IPS DF 4.7 (cell line): ENCODE data around the gene SEMA4D.
"Not testable (repeated sequence)": the region's sequence is repeated elsewhere in the genome, so short reads cannot be mapped to it uniquely, and the experiment has no call there.

ENCODE experiments used
- DNase-seq: peaks from one replicate; pipeline ENCODE4 v3.0.0-alpha.2; 2013; ENCODE audit warnings: low spot score; ENCODE audit errors: extremely low read depth

The SEMA4D gene

DNA sequence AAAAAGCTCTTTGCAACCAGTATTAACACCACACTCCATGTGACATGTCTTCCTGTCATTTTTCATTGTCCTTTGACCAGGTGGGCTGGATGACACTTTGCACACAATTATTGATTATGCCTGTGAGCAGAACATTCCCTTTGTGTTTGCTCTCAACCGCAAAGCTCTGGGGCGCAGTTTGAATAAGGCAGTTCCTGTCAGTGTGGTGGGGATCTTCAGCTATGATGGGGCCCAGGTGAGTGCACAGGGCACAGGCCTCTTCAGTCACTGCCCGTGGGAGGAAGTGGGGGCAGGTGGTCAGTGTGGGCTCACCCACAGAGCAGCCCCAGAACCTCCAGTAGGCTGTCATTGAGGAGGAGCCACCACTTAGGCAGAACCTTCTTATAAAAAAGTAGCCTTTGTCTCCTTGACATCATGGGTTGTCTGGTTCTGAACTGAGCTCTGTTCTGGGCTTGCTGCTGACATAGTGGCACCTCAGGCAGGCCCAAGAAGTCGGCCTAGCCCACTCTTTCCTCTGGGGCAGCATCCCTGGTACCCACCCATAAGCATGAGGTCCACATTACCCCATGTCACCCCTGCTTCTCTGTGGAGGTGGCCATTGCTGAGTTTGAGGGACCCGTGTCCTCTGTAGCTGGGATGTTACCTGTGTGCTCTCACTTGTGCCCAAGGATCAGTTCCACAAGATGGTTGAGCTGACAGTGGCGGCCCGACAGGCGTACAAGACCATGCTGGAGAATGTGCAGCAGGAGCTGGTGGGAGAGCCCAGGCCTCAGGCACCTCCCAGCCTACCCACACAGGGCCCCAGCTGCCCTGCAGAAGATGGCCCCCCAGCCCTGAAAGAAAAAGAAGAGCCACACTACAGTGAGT, 140.3 kb downstream of the SEMA4D start:
- no peak for DNase-seq

DNA sequence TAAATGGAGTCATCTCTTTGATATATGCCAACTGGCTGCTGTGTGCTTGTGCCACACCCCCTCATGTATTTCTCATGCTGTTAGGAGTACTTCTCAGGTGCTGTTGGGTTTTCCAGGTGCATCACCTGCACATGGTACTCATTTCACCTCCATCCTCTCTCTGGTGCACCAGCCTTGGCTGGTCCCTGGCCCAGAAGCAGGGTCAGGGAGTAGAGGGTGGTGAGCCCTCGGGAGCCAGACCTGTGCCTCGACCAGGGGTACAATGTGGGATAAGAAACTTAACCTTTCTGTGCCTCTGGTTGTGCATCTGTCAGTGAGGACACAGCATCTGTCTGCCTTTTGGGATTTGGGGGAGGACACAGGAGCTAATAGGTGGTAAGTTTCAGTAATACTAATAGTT, 141.1 kb downstream of the SEMA4D start:
- no peak for DNase-seq

DNA sequence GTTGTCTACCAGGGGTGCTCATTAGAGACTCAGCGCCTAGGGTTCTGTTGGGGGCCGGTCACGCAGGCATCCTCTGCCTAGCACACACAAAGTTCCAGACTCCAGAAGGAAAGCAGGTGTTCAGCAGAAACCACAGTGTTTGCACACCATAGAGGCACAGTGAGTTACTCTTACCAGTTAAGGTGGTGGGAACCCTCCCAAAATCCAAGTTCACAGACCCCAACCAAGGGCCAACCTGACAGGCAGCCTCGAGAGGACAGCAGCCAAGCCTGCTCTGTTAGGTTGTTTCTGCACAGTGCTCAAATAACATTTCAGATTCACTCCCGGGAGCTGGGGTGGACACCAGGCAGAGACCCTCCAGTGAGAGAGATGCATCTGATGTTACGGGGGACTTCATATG, 143.4 kb downstream of the SEMA4D start:
- no peak for DNase-seq

DNA sequence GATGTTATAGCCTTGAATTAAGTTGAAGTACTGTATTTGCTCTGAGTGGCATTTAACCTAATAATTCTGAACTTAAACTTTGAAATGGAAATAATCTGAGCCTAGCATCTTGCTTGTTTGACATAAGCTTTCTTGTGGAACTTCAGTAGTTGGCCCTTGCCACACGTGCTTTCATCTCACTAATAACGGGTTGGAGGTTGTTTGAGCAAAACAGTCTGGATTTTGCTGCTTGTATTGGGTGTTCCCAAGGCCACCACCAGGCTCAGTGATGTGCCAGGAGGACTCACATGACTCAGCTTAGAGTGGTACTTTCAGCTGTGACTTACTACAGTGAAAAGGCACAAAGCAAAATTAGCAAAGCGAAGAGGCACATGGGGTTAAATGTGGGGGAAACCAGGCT, 143.9 kb downstream of the SEMA4D start:
- DNase-seq = no peak

- DNase-seq = no peak
Measured at GRCh38 chr9:89352874-89353649, 144.9 kb downstream of the SEMA4D start.

DNA sequence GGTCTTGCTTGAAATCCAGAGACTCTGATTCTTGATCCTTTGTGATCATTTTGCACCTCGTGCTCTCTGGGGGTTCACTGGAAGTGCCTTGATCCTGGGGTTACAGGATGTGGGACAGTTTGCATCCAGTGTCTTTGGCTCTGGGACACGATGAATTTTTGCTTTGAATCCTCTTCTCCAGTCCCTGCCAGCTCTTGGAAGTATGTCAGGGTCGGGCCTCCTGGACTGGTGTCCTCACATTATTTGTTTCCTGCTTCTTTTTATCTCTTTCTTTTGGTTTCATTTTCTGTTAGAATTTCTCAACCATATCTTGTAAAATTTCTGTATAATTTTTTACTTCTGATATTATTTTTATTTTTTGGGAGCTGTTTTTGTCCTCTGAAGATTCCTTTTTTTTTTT, 145.5 kb downstream of the SEMA4D start:
- no peak for DNase-seq

DNA sequence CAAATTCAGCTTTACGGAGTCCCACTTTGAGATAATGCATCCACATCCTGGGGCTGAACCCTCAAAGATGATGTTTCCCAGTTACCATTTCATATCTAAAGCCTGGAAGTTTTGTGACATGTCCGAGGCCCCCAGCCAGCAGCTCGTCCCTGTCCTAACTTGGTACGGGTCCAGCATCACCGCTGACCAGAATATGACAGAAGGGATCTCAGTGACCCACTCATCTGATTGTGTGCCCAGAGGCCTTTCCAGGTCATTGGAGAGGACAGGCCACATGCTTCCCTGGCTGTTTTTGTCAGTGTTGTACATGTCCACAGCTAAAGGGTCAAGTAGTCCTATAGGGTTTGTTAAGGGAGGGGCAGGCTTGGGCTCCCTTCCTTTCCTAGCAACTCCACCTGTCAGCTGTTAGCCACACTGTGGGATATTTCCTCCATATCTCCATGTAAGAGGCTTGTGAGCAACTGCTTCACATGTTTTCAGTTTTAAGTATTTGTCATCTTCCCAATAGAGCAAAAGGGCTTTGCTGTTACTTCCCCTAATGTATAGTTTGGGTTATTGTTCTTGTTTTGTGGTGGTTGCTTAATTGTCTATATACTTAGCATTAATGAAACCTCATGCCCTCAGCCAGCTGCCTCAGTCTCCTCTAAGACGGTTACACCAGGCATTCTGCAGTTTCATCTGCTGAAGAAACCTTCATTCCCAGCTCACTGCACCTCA, 146.2 kb downstream of the SEMA4D start:
- DNase-seq = no peak

- DNase-seq = no peak
Measured at GRCh38 chr9:89350988-89351557, 146.8 kb downstream of the SEMA4D start.

GRCh38 chr9:89349607-89350006, 148.3 kb downstream of the SEMA4D start:
- no peak for DNase-seq

- DNase-seq = no peak
Measured at GRCh38 chr9:89347651-89348050, 150.3 kb downstream of the SEMA4D start.

GRCh38 chr9:89346696-89347095, 151.2 kb downstream of the SEMA4D start:
- DNase-seq = no peak

DNA sequence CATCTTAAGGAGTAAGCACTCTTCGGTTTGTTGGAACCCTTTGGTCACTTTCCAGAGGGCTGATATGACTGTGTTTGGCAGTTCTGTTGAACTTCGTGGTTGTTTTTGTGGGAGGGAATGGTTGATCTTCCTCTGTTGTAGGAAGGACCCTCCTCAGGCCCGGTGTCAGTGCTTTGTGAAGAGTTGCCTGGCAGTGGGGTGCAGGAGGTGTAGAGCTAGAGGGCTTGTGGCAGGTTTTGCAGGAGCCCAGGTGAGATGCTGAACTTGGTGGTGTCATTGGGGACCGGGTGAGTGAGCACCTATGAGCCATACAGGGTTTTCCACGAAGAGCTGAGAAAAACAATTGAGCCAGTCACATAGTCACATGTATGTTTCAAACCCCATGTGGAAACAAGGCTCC, 152.4 kb downstream of the SEMA4D start:
- no peak for DNase-seq

DNA sequence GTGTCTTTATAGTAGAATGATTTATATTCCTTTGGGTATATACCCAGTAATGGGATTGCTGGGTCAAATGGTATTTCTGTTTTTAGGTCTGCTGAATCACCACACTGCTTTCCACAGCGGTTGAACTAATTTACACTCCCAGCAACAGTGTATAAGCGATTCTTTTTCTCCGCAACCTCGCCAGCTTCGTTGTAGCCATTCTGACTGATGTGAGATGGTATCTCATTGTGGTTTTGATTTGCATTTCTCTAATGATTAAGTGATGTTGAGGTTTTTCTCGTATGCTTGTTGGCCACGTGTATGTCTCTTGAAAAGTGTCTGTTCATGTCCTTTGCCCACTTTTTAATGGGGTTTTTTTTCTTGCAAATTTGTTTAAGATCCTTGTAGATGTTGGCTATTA, 154.1 kb downstream of the SEMA4D start:
- DNase-seq = not testable (repeated sequence)

DNA sequence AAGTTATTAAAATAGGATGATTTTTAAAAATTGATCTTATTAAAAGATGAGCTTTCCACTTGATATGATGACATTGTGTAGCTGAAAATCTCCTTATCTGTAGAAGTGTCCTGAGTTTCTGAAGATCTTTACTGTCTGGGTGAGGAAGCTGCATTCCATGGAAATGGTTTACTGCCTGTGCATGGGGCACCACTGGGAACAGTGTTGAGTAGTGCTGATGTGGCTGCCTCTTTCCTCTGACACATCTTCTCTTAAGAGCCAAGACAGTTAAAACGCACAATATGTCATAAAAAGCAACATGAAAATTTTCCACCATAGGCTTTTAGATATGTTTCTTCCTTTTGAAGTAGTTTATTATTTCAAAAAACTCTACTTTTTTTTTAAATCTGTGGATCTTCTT, 155.0 kb downstream of the SEMA4D start:
- no peak for DNase-seq

DNA sequence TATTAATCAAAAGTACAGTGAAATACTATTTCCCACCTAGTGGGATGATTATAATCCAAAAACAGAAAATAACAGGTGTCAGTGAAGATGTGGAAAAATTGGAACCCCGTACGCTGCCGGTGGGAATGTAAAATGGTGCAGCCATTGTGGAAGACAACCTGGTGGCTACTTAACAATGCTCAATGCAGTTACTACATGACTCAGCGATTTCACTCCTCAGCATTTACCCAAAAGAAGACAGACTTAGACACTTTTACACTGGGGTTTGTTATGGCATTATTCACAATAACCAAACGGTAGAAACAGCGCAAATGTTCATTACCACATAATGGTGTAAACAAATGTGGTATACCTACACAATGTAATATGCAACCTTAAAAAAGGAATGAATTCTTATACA, 155.7 kb downstream of the SEMA4D start:
- no peak for DNase-seq

GRCh38 chr9:89340332-89340731, 157.6 kb downstream of the SEMA4D start:
- DNase-seq = no peak

DNA sequence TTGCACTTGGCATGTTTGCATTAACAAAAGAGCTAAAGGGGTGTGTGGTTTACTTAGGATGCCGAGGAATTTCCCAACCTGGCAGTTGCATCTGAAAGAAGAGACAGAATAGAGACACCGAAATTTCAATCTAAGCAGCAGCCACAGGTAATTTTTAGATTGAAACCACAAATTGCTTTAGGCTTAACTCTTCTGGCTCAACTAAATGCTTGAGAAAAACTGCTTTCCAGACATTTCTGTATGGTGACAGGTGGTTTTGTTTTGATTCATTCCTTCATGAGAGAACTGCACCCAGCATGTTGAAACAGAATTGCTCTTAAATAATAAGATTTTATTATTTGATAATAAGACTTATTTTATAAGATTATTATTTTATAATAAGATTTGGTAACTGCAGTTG, 158.1 kb downstream of the SEMA4D start:
- DNase-seq = no peak

DNA sequence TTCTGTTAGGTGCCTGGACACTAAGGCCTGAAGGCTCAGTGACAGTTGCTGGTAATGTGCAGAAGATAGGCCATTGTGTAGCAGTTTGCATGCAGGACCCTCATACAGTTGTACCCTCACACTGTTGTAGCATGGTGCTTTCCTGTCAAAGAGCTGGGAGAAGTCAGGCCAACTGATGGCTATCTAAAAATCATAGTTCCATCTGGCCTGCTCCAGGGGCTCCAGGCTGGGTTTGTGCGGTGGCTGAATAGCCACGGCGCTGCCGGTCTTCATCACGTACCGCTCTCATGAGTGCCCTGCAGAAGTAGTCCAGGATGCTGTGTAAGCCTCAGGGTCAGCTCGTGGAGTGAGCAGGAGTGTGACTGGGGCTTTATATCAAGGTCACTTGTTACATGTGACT, 167.4 kb downstream of the SEMA4D start:
- no peak for DNase-seq

GRCh38 chr9:89329917-89330316, 168.0 kb downstream of the SEMA4D start:
- DNase-seq = no peak

GRCh38 chr9:89328064-89328463, 169.8 kb downstream of the SEMA4D start:
- no peak for DNase-seq

- DNase-seq = no peak
Measured at GRCh38 chr9:89325733-89326132, 172.2 kb downstream of the SEMA4D start.

DNA sequence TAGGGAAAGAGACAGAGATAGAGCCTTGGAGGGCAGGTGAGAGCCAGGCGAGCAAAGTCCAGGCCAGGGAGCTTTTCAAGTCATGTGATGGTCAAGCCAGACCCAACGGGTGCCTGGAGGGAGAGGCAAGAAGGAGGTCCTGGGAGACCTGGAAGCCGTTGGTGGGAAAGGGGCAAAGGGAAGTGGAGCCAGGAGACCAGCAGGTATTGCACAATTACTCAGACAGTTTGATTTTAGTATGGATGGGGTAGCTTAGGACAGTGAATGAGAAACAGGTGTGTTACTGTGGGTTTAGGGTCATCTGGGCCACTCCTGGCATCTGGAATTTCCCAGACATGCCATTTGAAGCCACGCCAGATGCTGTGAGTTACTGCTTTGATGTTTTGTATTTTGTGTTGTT, 174.5 kb downstream of the SEMA4D start:
- no peak for DNase-seq
